Sciatic nerve (tissue), 2 donors: Measurements from ENCODE around the gene PCCA. TPM values are rescaled to one million over a fixed set of nuclear protein-coding genes. Genes with fewer than 3 reads are reported as not detected.
"Not testable (repeated sequence)": the region's sequence is repeated elsewhere in the genome, so short reads cannot be mapped to it uniquely, and the experiment has no call there.

Source experiments
- ATAC-seq: fragments of 200-7000 bp; cut with Tn5 transposase; one replicate; pipeline ENCODE4 v1.9.1; 2020; ENCODE audit warnings: mild to moderate bottlenecking, moderate library complexity
- DNase-seq: peaks from one replicate; pipeline ENCODE4 v3.0.0-alpha.2; 2020; ENCODE audit warnings: low spot score
- intact Hi-C: fragments of 100-400 bp; cut with DNase I; formaldehyde crosslinking; loops from one replicate; pipeline ENCODE4 v1.14.2; 2022
- total RNA-seq: library from RNA; stranded (reverse); fragmentation: NEBNext Ultra II Directional; extraction: Animal tissue kit (Norgen Biotek cat#: 25700); gene quantifications from one replicate; pipeline ENCODE4 v1.2.1, GENCODE V29; 2021
- donor health status: DM: no; HTN: no; CAD: no.
- donor health status: DM: no; HTN: no; CAD: no.

Gene PCCA
- total RNA-seq, 1 donor from 2014 or later, result 34.8 TPM

DNA sequence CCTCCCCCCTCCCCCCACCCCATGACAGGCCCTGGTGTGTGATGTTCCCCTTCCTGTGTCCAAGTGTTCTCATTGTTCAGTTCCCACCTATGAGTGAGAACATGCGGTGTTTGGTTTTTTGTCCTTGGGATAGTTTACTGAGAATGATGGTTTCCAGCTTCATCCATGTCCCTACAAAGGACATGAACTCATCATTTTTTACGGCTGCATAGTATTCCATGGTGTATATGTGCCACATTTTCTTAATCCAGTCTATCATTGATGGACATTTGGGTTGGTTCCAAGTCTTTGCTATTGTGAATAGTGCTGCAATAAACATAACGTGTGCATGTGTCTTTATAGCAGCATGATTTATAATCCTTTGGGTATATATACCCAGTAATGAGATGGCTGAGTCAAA, 229.6 kb downstream of the PCCA start:
- DNase-seq, ATAC-seq, intact Hi-C loops: not testable (repeated sequence)

DNA sequence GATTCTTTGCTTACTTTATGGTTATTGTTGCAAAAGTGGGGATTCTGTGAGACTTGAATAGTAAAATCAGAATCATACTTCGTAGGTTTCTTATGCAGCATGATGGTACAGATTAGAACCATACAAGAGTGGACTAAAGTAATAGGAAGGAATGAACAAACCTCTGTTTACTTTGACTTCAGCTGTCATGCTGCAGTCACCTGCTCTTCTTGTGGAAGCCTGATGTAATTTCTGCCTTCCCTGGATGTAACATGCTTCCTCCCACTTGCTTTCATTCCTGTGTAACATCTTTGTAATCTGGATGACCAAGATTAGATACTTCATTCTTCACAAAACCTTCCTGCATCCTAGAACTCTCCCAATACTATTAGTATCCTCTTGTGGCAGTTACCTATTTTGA, 235.0 kb downstream of the PCCA start:
- no peak for ATAC-seq
- intact Hi-C loops, result no loop called here
- no peak for DNase-seq

DNA sequence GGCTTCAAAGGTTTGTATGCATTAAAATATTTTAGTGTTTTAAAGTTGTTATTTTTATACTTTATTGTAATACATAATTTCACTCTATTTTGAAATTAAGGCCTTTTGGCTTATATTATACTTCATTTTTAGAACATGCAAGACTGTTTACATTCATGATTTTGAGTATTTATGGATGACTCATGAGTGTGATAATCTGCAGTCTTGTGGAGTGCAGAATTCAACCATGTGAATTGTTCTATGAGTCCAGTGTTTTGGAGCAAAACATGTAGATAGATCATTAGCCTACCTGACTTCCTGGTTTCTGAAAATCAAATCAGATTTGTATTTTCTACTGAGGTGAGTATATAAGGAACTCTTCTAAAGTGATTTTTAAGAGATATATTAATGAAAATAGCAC, 241.8 kb downstream of the PCCA start:
- intact Hi-C loops, result loop anchor here (5.0 kb wide), 1 partner anchor 287 kb away; no protein-coding TSS in a partner anchor
- no peak for ATAC-seq

DNA sequence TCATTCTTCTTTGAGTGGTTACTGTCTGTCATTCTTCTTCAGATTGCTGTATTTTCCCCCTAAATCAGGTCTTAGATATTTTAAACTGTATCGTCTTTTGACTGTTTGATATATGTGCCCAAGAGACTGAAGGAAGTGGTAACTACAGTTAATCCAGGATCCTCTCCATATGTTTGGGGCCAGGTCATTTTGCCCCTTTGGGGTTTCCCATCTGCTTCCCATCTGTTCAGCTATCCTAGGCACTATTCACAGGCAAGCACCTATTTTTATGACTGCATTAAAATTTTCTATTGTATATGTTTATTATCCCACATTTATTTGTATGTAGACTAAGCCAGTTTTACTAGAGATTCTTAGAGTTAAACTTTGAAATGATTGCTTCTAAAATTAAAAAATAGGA, 244.2 kb downstream of the PCCA start:
- intact Hi-C loops, result loop anchor here (5.0 kb wide), 1 partner anchor 284 kb away; no protein-coding TSS in a partner anchor
- ATAC-seq (no peak), DNase-seq (no peak)

More for the DNA sequence above, 241.8 kb downstream of the PCCA start:
- no peak for DNase-seq

DNA sequence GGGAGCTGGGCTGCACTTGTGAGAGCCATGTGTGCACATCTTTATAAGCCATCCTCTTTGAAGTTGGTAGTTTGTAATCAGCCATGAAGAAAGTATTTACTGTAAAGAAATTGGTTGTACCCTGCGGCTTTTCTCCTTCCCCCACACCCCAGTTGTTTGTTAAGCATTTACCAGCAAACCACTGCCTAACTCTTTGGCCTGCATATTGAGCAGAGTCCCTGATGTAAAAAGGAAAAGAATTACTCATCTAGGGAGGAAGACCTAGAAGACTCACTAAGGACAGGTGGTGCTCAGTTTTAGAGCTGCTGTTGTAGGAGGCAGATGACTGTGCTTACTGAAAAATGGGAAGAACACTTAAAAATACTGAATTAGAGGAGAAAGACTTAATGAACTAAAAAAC, 245.3 kb downstream of the PCCA start:
- intact Hi-C loops, result loop anchor here (5.0 kb wide), 1 partner anchor 283 kb away; no protein-coding TSS in a partner anchor
- ATAC-seq (no peak), DNase-seq (no peak)

DNA sequence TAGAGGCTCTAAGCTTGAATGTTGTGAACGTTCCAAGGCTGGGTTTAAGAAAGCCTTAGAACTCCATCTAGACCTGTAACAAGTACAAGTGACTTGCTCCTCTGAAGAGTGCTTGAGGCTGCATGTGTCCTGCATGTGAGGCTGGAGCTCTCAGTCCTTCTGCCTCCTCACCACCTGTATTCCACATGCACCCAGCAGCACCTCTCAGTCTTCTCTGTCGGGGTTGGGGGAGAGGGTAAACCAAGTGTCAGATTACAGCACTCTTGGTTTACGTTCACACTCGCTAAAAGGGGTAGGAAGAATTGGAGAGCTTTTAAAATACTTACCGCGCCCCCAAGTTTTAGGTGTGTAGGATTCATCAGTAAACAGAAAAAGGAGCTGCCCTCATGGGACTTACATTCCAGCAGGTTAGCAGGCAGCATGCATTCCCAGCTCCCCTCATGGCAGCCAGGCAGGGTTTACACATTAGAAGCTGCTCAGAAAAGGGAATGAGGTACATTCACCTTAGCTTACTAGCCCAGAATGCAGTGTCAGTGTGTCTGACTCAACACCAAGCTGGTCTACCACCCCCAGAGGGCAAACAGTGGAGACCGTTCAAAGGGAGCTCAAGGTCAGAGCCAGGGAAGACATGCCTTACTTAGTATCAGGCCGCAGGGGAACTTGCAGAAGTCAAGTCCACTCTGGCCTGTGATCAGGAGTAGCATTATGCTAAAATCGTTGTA, 248.1 kb downstream of the PCCA start:
- ATAC-seq, result no peak
- intact Hi-C loops, result no loop called here
- DNase-seq, result no peak

DNA sequence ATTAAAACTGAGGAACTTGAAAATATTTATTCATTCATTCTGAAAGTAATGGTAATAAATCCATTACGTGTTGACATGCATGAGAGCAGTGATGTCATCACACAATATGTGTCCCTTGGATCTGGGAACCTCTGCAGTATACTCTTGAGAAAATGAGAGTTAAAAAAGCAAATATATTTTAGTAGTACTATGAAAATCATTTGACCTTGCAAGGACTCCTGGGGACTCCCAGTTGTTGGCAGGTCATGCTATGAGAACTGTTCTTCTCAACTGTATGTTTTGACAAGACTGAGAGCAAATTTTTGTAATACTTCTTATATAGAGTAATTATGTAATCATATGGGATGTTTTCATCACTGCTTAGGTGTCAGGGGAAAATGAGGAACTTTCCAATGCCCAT, 249.4 kb downstream of the PCCA start:
- intact Hi-C loops, result no loop called here
- DNase-seq (no peak), ATAC-seq (no peak)

DNA sequence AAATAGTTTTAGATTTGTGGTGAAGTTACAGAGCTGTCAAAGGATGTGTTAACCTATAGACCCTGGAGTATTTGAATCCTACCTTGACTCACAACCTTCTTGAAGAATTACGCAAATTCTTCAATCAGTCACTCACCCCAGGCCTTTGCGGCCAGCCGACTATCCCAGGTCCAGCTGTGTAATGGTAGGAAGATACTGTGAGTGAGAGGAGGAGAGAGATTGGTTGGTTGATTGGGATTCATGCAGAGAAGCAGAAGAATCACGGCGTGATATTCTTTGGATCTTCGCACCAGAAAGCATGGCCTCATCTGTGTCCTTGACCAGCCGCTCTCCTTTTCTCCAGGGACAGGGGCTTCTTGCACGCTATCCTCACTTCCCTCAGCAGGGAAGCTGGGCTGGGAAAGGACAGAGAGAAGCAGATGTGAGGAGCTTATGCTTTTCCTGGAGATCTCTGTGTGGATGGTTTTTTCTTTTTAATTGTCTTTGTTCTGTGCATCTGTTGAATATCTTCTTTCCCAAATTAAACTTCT, 250.6 kb downstream of the PCCA start:
- ATAC-seq, result no peak
- intact Hi-C loops, result no loop called here
- DNase-seq, result no peak

DNA sequence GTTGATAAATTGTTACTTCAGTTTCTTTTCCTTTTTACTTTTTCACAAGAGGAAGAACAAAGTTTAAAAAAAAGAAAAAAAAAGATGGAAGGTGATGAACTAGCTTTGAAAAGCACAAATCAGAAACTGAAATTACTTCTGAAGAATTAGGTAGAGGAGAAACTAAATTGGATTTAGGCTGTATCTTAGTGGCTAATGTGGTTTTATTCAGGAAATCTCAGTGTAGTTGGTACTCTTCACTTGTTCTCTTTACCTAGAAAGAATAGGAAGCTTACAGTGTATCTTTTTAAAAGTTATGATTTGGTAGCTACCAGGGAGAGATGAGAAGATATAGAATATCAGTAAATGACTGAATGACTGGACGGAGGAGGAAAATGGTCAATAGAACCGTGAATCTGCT, 252.0 kb downstream of the PCCA start:
- intact Hi-C loops, result no loop called here
- DNase-seq (no peak), ATAC-seq (no peak)

DNA sequence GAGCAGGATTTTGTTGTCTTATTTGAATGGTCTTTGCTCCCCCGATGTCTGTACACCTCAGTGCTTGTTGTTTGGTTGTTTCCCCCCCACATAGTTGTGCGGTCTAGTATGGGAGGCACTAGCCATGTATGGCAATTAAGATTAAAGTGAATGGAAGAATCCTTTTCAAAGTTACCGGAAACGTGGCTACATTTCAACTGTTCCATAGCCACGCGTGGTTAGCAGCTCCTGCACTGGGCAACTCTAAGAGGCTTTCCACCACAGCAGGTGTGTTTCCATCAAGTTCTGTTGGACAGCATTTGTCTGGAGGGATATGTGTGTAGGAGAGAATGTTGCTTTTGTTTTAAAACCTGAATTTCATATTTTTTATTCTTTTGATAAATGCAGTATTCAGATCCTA, 252.4 kb downstream of the PCCA start:
- DNase-seq, result no peak
- intact Hi-C loops, result no loop called here
- no peak for ATAC-seq

DNA sequence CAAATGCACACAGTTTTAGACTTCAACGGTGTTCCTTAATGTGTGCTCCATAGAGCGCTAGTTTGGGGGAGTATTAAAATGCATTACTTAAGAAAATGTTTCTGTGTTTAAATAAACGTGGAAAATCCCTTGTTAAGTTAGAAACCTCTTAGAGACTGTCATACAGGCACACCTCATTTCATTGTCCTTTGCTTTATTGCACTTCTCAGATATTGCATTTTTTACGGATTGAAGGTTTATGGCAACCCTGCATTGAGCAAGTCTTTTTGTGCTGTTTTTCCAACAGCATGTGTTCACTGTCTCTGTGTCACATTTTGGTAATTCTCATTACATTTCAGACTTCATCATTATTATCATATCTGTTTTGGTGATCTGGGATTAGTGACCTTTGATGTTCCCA, 255.7 kb downstream of the PCCA start:
- ATAC-seq (no peak), DNase-seq (no peak)
- intact Hi-C loops, result no loop called here

DNA sequence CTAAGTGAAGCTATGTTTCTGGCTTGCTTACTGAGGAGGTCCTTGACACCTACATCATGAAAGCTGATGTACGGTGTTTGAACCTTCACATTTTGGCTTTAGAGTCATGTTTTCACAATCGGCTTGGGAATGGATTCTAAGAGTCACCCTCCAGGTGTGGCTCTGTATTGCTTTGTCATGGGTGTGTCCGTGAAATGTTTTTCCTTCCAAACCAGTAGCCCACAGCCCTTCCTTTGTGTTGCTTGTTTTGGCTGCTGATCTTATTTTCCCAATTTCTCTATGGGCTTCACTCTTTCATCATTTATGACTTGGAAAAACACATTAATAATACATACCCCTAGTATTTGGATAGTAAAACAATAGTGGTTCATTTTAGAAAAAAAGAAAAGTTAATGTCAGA, 259.1 kb downstream of the PCCA start:
- peak; percentile 92 for ATAC-seq
- DNase-seq, result no peak
- intact Hi-C loops, result no loop called here

DNA sequence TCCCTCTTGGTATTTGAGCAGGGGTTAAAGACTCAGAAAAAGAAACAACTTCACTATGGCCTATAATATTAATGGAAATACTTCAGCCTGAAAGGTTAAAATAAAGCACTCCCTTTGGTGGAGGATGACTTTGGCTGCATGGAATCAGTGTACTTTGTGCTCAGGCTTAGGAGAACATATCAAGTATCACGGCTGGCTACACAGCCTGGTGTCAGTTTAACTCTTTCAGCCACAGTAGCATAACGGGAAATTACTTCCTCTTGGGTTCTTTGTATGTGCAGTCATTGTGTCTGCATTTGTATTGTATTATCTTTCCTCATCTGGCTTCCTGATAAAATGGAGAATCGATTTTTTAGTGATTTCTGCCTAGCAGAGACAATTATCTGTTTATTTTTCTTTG, 260.7 kb downstream of the PCCA start:
- intact Hi-C loops, result no loop called here
- DNase-seq (no peak), ATAC-seq (no peak)

DNA sequence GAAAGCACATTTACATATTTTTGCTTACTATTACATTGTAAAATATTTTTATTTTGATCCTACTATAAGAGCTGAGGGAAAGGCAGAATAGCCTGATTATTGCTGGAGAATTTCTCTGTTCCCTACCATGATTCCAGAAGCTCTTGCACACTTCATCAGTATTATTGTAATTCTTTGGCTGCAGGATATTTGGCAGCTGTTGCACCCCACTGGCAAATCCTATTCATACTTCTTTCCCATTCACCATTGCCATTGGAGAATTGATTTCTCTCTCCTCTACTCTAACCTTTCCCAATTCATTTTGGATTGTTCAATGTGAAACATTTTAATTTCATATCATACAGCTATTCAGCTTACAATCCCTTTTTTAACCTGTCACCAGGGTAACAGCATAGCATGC, 261.7 kb downstream of the PCCA start:
- intact Hi-C loops, result no loop called here
- DNase-seq (no peak), ATAC-seq (no peak)

DNA sequence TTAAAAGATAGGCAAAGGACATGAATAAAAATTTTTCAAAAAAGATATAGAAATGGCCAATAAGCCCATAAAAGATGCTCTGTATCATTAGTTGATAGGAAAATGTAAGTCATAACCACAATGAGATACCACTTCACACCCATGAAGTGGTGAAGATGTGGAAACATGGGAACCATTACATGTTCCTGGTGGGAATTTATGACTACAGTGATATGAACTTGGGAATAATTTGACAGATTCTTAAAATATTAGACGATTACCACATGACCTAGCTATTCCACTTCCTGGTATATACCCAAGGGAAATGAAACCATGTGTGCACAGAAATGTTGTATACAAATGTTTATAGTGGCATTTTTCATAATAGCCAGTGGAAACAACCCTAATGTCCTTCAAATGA, 267.5 kb downstream of the PCCA start:
- intact Hi-C loops, result no loop called here
- ATAC-seq (no peak), DNase-seq (no peak)

DNA sequence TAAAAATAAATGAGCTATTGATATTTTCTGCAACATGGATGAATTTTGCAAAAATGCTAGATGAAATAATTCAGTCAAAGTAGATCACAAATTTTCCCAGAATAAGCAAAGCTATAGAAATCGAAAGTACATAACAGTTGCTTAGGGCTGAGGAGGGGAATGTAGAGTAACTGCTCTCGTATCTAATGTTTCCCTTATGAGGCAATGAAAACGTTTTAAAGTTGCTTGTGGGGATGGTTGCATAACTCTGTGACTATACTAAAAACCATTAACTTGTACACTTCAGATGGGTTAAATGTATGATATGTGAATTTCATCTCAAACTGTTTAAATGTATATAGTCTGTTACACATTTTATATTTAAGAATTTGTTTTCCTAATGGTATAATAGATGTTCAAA, 268.0 kb downstream of the PCCA start:
- intact Hi-C loops, result no loop called here
- no peak for DNase-seq
- no peak for ATAC-seq

DNA sequence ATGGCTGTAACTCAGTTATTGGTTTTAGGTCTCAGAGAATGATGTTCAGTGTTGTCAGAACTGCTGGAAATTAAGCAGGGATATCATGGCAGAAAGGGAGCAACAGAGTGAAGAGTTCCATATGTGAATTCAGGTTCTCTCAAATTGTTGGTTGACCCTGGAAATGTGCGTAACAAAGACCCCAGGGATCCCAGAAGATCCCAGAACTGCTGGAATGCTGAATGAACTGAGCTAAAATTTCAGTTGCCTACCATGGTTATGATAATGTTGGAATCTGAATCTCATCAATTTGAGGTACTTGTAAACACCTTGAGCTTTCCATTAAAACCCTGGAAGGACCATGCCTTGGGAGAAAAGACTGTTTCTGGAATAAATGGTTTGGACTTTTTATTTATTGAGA, 268.9 kb downstream of the PCCA start:
- no peak for ATAC-seq
- no peak for DNase-seq
- intact Hi-C loops, result no loop called here

DNA sequence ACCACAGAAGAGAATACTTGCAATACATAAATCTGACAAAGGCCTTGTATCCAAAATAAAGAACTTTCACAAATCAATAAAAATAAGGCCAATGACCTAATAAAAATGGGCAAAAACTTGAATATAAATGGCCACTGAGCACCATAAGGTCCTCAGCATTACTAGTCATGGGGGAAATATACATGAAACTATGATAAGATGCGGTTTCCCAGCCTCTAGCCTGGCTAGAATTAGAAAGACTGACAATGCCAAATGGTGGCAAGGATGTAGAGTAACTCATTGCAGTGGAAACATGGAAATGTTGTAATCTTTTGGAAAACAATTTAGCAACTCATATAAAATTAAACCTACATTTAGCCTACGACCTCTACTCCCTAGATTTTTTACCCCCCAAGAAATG, 272.6 kb downstream of the PCCA start:
- DNase-seq (no peak), ATAC-seq (no peak)
- intact Hi-C loops, result no loop called here

DNA sequence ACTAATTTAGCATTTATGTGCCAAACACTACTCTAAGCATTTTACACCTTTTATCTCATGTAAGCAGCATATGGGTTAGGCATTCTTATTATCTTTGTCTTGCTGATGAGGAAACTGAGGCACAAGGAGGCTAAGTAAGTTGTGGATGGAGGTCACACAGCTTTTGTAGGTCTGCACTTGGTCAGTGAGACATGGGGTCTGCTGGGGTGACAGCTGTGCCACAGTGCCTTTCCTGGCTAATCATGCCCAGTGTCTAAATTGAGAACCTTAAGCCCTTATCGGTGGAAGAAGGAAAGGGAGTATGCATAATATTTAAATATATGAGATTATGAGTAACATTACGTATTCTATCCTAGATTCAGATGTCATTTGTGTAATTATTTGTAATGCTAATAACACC, 273.5 kb downstream of the PCCA start:
- DNase-seq (no peak), ATAC-seq (no peak)
- intact Hi-C loops, result no loop called here

DNA sequence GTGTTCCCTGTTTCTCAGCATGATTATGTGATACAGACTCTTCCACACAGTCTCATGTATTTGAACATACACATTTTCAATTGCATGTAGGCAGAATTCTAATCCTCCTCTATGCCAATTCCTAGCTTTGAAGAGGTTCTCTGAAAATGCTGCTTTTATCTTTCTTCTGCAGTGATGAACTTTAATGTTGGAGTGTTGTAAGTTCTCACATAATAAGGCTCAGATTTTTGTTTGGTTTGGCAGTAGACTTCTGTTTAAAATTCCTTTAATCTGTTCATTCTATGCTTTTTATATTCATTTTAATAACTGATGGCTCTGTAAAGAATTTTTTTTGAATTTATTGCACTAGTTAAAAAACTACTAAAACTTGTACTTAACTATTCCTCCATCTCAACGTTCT, 273.9 kb downstream of the PCCA start:
- intact Hi-C loops, result no loop called here

DNA sequence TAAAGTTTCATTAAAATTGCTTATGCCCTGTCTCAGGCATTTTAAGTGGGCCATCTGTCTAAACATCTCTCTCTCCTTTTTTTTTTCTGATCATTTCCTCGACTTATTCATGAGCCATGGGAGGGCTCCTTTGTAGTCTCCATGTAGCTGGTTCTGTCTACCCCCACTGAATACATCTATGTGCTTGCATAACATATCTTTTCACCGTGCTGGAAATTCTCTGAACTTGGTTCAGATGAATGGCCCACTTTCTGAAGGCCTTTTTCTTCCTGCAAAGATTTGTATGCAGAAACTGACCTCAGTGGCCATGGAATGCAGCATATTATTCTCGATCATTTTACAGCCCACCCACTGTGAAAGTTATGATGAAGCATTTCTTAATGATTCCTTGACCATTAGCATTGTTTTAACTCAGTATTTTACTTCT, 274.4 kb downstream of the PCCA start:
- no peak for DNase-seq
- intact Hi-C loops, result no loop called here
- no peak for ATAC-seq

More for the DNA sequence above, 273.9 kb downstream of the PCCA start:
- no peak for ATAC-seq
- DNase-seq, result no peak
